DMS53 treated with DMSO at 0.1 percent for 48 hours (cell line): ENCODE results near the gene TAF12.
"Not testable (repeated sequence)": the region's sequence is repeated elsewhere in the genome, so short reads cannot be mapped to it uniquely, and the experiment has no call there.

Experiments
- DNase-seq: peaks from one replicate; lab custom pipeline; 2025; ENCODE audit not compliant: unreplicated experiment; lab: John Stamatoyannopoulos, UW

Gene TAF12

DNA sequence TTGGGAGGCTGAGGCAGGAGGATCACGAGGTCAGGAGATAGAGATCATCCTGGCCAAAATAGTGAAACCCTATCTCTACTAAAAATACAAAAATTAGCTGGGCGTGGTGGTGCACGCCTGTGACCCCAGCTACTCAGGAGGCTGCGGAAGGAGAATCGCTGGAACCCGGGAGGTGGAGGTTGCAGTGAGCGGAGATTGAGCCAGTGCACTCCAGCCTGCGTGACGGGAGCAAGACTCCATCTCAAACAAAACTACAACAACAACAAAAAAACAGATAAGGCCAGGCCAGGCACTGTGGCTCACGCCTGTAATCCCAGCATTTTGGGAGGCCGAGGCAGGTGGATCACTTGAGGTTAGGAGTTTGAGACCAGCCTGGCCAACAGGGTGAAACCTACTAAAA lies 2.5 kb upstream of the TAF12 start:
- not testable (repeated sequence) for DNase-seq

DNA sequence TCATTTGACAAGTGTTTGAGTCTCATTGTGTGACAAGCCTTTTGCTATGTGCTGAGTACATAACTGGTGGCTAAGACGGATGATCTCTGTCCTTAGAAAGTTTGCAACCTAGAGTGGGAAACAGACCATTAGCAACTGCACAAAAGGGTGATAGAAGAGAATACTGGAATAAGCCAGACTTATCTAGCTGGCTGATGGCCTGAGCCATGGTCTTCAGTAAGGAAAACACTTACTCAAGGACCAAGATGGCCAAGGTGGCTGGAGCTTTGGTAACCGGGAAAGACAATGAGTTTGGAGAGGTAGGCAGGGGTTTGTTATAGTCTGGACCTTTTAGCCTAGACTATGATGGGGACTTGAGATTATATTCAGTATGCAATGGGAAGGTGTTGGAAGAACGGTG lies 1.6 kb upstream of the TAF12 start:
- no peak for DNase-seq

DNA sequence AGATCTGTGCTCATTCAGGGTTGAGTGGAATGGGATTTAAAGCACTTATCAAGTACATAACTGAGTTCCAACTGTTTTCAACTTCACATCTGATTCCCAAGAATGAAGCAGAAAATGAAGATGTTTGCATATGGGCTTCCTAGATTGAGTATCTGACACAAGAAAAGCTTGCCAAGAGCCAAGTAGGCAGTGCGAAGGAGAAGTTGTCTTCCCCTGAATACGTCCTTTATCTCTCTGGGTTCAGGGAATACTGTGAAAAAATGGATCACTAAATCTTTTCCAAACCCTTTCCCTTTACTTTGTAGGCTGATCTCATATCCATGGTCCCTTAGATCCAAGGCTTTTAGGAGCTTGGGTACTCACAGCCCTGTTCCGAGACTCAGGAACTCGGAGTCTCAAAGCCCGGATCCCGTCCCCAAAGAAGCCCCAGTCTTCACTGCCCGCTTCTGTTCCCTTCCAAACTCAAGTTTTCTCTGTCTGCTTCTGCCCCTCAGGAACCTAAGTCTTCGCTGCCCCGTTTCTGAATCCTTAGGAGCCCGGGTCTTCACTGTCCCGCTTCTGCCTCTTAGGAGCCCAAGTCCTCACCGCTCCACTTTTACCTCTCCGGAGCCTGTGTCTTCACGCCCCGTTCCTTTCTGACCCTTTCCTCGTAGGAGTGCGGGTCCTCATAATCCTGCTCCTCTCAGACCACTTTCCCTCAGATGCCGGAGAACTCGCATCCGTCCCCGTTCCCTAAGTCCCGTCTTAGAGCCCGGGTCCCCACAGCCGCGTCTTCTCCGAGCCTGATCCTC lies 616 bp downstream of the TAF12 start:
- no peak for DNase-seq

DNA sequence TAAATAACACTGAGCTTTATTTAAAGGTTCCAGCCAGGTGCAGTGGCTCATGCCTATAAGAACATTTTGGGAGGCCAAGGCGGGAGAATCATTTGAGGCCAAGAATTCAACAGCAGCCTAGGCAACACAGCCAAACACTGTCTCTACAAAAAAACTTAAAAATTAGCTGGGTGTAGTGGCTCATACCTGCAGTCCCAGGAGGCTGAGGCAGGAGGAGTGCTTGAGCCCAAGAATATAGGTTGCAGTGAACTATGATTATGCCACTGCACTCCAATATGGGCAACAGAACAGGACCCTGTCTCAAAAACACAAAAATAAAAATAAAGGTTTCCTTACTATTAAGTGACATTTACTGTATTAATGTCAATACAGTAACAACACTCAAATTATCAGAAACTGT lies 2.1 kb downstream of the TAF12 start:
- DNase-seq, result no peak

DNA sequence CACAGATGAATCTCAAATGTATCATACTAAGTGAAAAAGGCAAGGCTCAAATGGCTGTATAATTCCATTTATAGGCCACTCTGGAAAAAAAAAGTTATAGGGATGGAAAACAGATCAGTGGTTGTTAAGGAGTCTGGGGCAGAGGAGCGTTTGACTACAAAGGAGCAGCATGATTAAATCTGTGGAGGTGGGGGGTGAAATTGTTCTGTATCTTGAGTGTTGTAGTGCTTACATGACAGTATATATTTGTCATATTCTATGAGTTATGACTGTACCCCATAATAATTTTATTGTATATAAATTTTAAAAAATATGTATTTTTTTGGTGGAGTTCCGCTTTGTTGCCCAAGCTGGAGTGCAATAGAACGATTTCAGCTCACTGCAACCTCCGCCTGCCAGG lies 10.3 kb downstream of the TAF12 start:
- DNase-seq, result no peak

DNA sequence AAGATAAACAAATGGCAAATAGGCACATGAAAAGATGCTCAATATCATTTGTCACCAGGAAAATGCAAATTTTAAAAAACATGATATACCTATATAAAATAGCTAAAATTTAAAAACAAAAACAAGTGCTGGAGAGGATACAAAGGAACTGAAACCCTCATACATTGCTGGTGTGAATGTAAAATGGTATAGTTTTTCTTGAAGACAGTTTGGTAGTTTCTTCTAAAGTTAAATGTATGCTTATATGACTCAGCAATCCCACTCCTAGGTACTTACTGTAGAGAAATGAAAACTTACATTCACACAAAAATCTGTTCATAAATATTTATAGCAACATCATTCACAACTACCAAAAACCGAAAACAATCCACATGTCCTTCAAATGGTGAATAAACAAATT lies 11.2 kb downstream of the TAF12 start:
- no peak for DNase-seq

DNA sequence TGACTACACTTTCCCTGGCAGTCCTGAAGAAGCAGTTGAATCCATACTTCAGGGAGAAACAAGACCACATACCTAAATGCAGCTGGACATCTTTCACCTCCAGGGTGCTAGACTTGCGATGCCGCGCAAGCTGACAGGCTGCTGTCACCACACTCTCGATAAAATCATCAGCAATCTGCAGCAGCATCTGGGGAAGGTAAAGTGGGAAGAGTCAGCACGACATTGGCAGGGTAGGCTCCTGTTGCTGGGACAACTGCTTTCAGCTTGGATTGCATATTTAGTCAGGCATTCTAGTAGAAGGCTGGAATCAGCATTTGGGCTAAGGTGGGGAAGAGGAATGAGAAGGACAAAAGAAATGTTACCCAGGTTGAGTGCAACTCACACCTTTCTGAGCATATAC lies 29.7 kb downstream of the TAF12 start:
- no peak for DNase-seq

DNA sequence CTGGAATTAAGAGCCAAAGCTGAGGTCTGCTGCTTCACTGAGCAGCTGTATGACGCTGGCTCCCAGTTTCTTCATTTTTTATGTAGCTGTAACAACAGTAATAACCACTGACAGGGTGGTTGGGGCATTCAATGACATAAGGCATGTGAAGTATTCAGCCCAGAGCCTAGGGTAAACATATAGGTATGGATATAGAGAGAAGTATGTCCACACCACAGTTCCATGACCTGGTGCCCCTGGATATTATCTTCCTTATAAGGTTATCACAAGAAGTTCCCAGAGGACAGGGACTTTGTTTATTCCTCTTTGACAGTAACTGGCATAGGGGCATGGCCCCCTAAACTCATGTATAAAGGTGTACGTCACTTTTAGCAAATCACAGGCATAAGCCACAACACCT lies 36.1 kb downstream of the TAF12 start:
- DNase-seq, result no peak

DNA sequence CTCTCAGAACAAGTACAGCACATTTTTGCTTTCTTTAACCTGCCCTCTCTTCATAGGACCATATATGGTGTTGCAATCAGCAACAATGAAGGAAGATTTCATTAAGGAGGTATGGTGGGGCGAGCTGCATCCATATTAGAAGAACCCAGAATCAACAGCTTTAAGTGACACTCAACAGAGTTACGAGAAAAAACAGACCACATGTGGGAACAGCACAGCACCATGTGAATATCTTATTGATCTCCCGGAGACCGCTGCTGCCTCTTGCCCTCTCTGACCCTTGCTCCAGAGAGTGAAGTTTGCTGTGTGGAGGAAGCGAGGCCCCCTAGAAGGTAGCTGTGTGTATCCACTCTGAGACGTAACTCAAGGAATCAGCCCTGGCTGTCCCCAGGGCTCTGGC lies 37.9 kb downstream of the TAF12 start:
- no peak for DNase-seq

DNA sequence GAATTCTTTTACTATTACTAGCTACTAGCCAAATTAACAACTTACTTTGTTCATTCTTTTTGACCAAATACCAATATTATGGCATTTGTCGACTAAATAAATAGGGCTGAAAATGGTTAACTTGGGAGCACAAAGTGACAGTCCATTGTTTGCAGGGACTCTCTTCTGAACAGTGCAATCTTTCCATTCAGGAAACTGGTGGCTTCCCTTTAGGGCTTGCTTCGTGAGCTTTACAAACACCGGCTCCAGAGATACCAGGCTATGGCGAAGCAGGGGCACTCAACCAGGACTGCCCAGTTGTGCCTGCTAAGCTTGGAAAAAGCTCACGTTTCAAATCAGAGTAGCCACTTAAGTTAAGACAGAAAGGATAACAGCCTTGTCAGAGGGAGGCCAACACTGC lies 38.5 kb downstream of the TAF12 start:
- DNase-seq, result no peak

DNA sequence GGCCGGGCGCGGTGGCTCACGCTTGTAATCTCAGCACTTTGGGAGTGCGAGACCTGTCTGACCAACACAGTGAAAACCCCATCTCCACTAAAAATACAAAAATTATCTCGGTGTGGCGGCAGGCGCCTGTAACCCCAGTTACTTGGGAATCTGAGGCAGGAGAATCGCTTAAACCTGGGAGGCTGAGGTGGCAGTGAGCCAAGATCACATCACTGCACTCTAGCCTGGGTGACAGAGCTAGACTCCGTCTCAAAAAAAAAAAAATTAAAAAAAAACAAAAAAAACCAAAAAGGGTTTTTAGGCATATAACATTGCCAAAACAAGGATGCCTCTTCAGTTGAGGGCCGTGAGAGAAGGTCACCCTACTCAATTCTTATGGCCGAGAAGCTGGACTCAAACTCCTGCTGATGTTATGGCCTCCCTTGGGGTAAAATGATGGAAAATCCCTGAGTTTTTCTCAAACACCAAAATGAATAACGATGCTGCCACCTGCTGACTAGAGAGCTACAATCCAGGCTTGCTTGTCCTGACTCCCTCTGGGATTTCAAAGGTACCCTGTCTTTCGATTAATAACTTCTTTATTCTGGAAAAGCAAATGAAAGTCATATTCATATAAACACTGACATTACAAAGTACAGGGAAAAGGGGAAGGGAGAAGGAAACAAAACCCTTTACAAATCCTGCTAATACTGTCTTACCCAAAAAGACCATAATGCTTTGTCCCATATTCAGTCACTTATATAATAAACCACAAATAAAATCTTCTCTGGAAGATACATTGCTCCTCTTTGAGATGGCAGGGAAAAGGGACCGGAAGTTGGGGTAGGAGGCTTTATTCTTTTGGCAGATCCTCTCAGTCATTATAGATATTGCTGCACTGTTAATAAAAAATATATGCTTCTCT lies 40.1 kb downstream of the TAF12 start:
- peak; percentile 77 for DNase-seq

DNA sequence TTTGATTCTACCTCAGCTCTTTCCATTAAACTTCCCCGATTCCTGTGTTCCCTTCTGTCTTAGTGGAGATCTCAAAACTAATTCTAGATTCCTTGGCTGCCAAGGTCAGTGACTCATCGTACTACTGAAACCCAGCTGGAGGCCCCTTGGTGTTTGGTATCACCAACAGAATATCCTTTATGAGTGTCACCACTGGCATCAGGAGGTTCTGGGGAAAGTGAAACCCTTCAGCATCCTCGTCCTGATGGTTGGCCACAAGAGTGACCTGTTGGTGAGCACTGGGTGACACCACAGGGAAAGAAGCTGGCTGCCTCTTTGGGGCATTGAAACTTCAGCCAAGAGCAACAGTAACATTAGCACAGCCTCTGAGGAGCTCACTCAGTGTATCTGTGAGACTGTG lies 41.2 kb downstream of the TAF12 start:
- no peak for DNase-seq

DNA sequence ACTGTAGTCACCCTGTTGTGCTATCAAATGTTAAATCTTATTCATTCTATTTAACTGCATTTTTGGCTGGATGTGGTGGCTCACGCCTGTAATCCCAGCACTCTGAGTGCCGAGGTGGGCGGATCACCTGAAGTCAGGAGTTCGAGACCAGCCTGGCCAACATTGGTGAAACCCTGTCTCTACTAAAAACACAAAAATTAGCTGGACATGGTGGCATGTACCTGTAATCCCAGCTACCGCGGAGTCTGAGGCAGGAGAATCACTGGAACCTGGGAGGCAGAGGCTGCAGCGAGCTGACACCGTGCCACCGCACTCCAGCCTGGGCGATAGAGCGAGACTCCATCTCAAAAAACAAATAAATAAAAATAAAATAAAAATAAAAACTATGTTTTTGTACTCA lies 46.6 kb downstream of the TAF12 start:
- not testable (repeated sequence) for DNase-seq

DNA sequence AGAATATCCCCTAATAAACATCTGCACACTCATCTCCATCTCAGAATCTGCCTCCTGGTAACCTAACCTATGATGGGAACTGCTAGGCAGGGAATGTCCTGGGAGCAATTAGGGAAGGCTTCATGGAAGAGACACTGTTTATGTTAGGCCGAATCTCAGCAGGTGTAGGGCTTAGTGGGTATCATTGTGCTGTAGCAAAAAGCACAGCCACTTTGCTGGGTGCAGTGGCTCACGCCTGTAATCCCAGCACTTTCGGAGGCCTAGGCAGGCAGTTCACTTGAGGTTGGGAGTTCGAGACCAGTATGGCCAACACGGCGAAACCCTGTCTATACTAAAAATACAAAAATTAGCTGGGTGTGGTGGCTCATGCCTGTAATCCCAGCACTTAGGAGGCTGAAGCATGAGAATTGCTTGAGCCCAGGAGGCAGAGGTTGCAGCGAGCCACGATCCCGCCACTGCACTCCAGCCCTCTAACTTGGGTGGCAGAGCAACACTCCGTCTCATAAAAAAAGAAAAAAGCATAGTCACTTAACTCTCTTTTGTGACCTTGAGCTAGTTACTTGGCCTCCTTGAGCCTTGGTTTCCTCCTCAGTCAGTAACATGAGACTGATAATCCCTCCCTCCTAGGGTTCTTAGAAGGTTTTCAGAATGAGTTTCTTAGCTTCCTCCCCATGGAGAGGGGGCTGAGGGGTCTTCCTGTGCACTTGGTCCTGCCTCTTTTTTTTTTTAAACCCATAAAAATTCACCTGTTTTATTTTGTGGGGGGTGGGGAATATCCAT lies 47.3 kb downstream of the TAF12 start:
- no peak for DNase-seq

DNA sequence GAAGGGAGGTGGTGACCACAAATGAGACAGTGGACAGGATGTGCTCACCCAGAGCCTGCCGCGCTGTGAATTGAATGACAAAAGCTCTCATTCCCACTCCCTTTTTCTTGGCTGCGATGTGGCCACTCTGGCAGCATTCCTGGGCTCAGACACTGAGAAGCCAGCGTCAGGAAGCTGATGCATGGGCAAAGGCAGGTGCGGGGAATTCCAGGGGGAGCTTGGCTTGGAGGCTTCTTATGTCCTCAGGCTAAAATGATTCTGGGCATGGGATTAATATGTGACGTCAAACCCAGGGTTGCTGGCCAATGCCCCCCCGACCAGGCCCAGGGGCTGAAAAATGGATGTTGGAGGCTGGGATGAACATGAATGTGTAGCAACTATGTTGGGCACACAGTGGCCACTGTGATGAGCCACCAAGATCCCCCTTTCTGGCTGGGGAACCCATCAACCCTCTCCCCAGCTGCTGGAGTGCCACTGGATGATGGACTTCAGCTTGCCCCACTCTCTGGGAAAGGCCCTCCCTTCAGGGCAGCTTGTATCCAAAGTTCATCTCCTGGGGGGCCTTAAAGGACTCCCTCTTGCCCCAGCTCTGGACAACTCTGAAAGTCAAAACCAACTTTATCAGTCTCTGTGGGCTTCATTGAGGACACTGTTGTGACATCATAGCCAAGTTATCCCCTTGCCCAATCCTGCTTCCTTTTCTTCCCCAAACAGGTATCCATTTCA lies 48.0 kb downstream of the TAF12 start:
- DNase-seq, result not testable (repeated sequence)

DNA sequence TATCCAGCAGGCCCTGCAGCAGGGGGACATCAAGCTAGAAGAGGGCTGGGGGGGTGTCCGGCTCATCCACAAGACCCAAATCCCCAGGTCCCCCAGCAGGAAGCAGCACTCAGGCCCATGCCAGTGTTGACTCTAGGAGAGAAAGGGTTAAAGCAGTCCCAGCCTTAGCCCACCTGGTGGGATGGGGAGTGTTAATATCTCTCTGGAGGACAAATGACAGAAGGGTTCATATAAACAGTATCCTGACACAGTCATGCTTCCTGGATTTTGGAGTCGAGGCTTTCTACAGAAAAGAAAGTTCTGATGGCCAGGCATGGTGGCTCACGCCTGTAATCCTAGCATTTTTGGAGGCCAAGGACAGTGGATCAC lies 48.9 kb downstream of the TAF12 start:
- DNase-seq, result not testable (repeated sequence)

DNA sequence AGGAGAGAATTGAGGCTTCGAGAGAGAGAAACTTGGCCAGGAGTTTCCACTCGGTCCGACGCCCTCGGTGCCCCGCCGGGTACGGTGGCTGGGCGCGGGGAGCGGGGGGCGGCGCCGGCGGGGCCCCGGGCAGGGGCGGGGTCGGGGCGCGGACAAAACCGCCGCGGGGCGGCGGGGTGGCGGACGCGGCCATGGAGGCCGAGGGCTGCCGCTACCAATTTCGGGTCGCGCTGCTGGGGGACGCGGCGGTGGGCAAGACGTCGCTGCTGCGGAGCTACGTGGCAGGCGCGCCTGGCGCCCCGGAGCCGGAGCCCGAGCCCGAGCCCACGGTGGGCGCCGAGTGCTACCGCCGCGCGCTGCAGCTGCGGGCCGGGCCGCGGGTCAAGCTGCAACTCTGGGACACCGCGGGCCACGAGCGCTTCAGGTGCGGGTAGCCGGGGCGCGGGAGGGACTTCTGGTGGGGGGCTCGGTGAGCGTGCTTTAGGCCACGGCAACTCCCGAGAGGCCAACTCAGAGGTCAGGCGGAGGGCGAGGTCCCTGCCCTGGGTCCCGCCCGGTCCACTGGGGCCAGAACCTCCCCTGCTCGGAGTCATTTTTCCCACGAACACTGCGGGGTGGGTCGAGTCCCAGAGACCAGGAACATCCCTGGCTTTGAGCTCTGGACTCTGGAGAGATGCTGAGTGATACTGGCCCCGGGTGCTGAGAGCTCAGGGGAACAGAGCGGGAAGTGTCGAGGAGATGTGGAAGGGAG lies 50.4 kb downstream of the TAF12 start:
- DNase-seq, result no peak

DNA sequence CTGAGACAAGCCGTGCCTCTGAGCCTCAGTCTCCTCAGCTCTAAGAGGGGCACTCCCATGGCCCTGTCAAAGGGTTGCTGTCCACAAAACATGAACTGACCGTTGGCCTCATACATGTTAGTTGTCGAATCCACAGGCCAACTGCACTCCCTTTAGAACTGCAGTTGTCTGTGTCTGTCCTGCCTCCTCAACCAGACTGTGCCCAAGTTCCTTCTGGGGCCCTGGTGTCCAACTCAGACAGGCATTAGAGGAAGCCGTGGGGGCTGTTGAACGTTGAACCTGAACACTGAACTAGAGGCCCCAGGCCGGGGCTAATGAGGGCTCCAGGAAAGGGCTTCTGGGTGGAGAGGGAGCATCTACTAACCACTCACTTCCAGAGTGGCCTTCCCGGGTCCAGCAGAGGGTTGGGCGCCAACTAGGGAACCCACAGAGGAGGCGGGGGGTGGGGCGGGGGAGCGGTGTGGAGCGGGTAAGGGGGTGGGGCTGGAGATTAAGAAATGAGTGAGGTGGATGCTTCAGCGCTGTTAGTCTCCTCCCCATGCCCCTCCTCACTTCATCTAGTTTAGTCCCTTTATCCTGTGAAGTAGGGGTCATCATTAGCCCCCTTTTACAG lies 51.1 kb downstream of the TAF12 start, which contains the start of gene RAB42:
Gene RAB42, plus strand, starts transcription at position 558 of the 613 bp plus-strand sequence. CDS start 247 bp downstream, outside the sequence.
- no peak for DNase-seq

DNA sequence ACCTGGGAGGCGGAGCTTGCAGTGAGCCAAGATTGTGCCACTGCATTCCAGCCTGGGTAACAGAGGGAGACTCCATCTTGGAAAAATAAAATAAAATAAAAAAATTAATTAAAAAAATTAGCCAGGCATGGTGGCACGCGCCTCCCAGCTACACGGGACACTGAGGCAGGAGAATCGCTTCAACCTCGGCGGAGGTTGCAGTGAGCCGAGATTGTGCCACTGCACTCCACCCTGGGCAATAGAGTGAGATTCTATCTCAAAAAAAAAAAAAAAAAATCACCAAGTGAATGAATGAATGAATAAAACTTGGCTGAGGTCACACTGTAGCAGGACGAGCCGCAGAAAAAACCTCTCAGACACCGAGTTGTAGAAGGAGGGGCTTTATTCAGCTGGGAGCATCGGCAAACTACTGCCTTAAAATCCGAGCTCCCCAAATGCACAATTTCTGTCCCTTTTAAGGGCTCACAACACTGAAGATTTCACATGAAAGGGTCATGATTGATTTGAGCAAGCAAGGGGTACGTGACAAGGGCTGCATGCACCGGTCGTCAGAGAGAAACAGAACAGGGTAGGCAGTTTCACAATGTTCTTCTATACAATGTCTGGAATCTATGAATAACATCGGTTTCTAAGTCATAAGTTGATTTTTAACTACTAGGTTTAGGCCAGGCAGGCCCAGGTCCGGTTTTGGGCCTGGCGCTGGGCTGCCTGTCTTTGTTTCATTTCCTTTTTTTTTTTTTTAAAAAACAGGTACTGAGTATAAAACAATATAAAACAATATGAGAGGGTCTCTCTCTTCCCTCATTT lies 56.1 kb downstream of the TAF12 start:
- DNase-seq, result not testable (repeated sequence)
